ENCODE data around the gene EFCAB12. TPM values are rescaled to one million over a fixed set of nuclear protein-coding genes. Genes with fewer than 3 reads are reported as not detected.

Gene EFCAB12
- polyA plus RNA-seq, 2 of the 4 experiments (the other 2 are of a cell fraction): 0.62 to 1.1 TPM

DNA sequence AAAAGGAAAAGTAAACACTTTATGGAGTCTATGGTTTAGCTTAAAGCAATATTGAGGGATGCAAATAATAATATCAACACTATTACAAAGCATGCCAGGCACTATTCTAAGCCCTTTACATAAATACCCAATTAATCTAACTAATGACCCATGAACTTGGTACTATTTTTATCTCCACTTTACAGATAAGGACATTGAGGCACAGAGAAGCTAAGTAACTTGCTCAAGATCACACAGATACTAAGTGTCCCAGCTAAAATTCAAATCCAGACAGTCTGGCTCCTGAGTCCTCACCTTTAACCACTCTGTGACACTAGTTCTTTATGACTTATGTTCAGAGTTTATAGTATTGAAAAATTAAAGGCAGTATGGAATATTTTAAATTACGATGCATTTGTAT is 5.7 kb upstream of the EFCAB12 start (continued):
- TF ChIP-seq, protein P1, sequence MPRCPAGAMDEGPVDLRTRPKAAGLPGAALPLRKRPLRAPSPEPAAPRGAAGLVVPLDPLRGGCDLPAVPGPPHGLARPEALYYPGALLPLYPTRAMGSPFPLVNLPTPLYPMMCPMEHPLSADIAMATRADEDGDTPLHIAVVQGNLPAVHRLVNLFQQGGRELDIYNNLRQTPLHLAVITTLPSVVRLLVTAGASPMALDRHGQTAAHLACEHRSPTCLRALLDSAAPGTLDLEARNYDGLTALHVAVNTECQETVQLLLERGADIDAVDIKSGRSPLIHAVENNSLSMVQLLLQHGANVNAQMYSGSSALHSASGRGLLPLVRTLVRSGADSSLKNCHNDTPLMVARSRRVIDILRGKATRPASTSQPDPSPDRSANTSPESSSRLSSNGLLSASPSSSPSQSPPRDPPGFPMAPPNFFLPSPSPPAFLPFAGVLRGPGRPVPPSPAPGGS (IDR thresholded peaks at IDR 0.05): no peak

DNA sequence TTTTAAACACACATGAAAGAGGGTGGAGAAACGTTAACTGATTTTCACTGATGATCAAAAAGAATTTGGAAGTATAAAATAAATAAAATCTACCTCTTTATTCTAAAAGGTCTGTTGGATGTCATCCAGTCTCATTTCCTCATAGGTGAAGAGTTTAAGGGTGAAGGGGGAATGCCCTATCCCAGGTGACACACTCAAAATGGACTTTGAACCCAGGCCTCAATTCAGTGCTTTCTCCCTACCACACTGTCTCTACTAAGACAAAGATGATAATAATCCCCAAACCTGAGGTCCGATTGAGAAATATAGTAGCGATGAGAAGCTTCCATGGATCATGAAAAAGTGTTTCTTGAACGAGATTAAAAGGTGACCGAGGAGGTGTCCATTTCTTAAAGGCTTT is 5.1 kb upstream of the EFCAB12 start:
- no peak for DNase-seq (ENCODE audit: low read depth in 1 of 2, low spot score in 1 of 2)
- no peak for ATAC-seq
- 94% methylated on average over 5 of the region's 5 CpGs for WGBS (ENCODE audit: missing lambda C conversion rate)
- no peak for FAIRE-seq
- Histone ChIP-seq H3K4me2 (no peak overlapping the region), H3K9me3 (no peaks in the 10 kb centered on the region), H3K4me1 (peaks cover 29% of the 10 kb centered on the region), H3K4me3 (no peak overlapping the region), H3K27ac (no peak overlapping the region)
- no peak for TF ChIP-seq RAD21 (conservative IDR thresholded peaks at IDR 0.05 in 1 of 2, IDR thresholded peaks at IDR 0.05 in 1 of 2)
- TF ChIP-seq, protein P2, sequence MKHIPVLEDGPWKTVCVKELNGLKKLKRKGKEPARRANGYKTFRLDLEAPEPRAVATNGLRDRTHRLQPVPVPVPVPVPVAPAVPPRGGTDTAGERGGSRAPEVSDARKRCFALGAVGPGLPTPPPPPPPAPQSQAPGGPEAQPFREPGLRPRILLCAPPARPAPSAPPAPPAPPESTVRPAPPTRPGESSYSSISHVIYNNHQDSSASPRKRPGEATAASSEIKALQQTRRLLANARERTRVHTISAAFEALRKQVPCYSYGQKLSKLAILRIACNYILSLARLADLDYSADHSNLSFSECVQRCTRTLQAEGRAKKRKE (CRISPR knock-in tag; IDR thresholded peaks at IDR 0.05; ENCODE audit: low read depth): no peak
- TF ChIP-seq, protein P3, sequence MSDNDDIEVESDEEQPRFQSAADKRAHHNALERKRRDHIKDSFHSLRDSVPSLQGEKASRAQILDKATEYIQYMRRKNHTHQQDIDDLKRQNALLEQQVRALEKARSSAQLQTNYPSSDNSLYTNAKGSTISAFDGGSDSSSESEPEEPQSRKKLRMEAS (IDR thresholded peaks at IDR 0.05): no peak
- TF ChIP-seq CHD4 (IDR thresholded peaks at IDR 0.05; ENCODE audit: borderline replicate concordance): no peak
- TF ChIP-seq BHLHE40 (IDR thresholded peaks at IDR 0.05; ENCODE audit: low read depth, low read length): no peak
- TF ChIP-seq POLR2A (IDR thresholded peaks at IDR 0.05; ENCODE audit: low read length): no peak
- TF ChIP-seq, protein P4, sequence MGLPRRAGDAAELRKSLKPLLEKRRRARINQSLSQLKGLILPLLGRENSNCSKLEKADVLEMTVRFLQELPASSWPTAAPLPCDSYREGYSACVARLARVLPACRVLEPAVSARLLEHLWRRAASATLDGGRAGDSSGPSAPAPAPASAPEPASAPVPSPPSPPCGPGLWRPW (IDR thresholded peaks at IDR 0.05): no peak
- POLR2A ChIA-PET: no interaction called here
- CTCF ChIA-PET: no interaction called here

DNA sequence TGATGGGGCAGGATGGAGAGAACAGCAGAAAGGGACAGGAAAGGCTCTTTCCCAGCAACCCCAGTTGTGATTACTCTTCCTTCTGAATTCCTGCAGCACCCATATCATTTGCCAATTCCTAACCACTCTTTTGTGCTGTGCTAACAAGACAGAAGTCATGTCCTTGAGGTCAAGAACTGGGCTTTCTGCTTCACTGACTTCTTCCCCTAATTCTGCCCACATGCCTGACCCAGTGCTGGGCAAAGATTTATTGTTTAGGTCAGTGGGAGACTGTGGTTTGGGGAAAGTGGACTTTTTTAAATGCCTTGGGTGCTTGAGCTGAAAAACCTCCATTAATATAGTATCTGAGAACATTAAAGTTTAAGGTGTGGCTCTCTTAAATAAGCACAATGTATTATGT is 4.2 kb upstream of the EFCAB12 start:
- ATAC-seq (no peak), DNase-seq (ENCODE audit: low read depth in 1 of 2, low spot score in 1 of 2) (no peak), FAIRE-seq (no peak)
- TF ChIP-seq JUN (IDR thresholded peaks at IDR 0.05) (no peak), ESRRA (IDR thresholded peaks at IDR 0.05; ENCODE audit: borderline replicate concordance, low read length) (no peak), CHD2 (IDR thresholded peaks at IDR 0.05; ENCODE audit: low read length, partially characterized antibody) (no peak), HDAC2 (IDR thresholded peaks at IDR 0.05) (no peak), EP300 (IDR thresholded peaks at IDR 0.05) (no peak), RAD21 (conservative IDR thresholded peaks at IDR 0.05 in 1 of 2, IDR thresholded peaks at IDR 0.05 in 1 of 2) (no peak), TFCP2L1 (CRISPR knock-in tag; IDR thresholded peaks at IDR 0.05) (no peak), POLR2AphosphoS2 (conservative IDR thresholded peaks at IDR 0.05; ENCODE audit: low read length) (no peak), HOXB5 (CRISPR knock-in tag; IDR thresholded peaks at IDR 0.05) (no peak), NFE2L2 (conservative IDR thresholded peaks at IDR 0.05; ENCODE audit: low read length) (no peak), ZNF302 (CRISPR knock-in tag; IDR thresholded peaks at IDR 0.05) (no peak), ZFP36 (IDR thresholded peaks at IDR 0.05; ENCODE audit: borderline replicate concordance, partially characterized antibody) (no peak), MAFK (IDR thresholded peaks at IDR 0.05; ENCODE audit: partially characterized antibody) (no peak), HOXB13 (CRISPR knock-in tag; IDR thresholded peaks at IDR 0.05; ENCODE audit: low read depth) (no peak)
- TF ChIP-seq, protein P5, sequence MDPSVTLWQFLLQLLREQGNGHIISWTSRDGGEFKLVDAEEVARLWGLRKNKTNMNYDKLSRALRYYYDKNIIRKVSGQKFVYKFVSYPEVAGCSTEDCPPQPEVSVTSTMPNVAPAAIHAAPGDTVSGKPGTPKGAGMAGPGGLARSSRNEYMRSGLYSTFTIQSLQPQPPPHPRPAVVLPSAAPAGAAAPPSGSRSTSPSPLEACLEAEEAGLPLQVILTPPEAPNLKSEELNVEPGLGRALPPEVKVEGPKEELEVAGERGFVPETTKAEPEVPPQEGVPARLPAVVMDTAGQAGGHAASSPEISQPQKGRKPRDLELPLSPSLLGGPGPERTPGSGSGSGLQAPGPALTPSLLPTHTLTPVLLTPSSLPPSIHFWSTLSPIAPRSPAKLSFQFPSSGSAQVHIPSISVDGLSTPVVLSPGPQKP (IDR thresholded peaks at IDR 0.05; ENCODE audit: low read depth, low read length): no peak
- TF ChIP-seq, protein P6, sequence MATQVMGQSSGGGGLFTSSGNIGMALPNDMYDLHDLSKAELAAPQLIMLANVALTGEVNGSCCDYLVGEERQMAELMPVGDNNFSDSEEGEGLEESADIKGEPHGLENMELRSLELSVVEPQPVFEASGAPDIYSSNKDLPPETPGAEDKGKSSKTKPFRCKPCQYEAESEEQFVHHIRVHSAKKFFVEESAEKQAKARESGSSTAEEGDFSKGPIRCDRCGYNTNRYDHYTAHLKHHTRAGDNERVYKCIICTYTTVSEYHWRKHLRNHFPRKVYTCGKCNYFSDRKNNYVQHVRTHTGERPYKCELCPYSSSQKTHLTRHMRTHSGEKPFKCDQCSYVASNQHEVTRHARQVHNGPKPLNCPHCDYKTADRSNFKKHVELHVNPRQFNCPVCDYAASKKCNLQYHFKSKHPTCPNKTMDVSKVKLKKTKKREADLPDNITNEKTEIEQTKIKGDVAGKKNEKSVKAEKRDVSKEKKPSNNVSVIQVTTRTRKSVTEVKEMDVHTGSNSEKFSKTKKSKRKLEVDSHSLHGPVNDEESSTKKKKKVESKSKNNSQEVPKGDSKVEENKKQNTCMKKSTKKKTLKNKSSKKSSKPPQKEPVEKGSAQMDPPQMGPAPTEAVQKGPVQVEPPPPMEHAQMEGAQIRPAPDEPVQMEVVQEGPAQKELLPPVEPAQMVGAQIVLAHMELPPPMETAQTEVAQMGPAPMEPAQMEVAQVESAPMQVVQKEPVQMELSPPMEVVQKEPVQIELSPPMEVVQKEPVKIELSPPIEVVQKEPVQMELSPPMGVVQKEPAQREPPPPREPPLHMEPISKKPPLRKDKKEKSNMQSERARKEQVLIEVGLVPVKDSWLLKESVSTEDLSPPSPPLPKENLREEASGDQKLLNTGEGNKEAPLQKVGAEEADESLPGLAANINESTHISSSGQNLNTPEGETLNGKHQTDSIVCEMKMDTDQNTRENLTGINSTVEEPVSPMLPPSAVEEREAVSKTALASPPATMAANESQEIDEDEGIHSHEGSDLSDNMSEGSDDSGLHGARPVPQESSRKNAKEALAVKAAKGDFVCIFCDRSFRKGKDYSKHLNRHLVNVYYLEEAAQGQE (IDR thresholded peaks at IDR 0.05): no peak
- TF ChIP-seq, protein P7, sequence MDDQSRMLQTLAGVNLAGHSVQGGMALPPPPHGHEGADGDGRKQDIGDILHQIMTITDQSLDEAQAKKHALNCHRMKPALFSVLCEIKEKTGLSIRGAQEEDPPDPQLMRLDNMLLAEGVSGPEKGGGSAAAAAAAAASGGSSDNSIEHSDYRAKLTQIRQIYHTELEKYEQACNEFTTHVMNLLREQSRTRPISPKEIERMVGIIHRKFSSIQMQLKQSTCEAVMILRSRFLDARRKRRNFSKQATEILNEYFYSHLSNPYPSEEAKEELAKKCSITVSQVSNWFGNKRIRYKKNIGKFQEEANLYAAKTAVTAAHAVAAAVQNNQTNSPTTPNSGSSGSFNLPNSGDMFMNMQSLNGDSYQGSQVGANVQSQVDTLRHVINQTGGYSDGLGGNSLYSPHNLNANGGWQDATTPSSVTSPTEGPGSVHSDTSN (IDR thresholded peaks at IDR 0.05): no peak
- TF ChIP-seq, protein P8, sequence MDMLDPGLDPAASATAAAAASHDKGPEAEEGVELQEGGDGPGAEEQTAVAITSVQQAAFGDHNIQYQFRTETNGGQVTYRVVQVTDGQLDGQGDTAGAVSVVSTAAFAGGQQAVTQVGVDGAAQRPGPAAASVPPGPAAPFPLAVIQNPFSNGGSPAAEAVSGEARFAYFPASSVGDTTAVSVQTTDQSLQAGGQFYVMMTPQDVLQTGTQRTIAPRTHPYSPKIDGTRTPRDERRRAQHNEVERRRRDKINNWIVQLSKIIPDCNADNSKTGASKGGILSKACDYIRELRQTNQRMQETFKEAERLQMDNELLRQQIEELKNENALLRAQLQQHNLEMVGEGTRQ (IDR thresholded peaks at IDR 0.05): no peak
- TF ChIP-seq, protein P9, sequence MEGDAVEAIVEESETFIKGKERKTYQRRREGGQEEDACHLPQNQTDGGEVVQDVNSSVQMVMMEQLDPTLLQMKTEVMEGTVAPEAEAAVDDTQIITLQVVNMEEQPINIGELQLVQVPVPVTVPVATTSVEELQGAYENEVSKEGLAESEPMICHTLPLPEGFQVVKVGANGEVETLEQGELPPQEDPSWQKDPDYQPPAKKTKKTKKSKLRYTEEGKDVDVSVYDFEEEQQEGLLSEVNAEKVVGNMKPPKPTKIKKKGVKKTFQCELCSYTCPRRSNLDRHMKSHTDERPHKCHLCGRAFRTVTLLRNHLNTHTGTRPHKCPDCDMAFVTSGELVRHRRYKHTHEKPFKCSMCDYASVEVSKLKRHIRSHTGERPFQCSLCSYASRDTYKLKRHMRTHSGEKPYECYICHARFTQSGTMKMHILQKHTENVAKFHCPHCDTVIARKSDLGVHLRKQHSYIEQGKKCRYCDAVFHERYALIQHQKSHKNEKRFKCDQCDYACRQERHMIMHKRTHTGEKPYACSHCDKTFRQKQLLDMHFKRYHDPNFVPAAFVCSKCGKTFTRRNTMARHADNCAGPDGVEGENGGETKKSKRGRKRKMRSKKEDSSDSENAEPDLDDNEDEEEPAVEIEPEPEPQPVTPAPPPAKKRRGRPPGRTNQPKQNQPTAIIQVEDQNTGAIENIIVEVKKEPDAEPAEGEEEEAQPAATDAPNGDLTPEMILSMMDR (IDR thresholded peaks at IDR 0.05): no peak
- Histone ChIP-seq H3K4me1 (peaks cover 27% of the 10 kb centered on the region), H3K4me2 (no peak overlapping the region), H3K4me3 (no peak overlapping the region), H3K9me3 (no peaks in the 10 kb centered on the region), H3K27ac (no peak overlapping the region)
- ChIA-PET POLR2A (no interaction called here), CTCF (no interaction called here)

Measured in A549 (cell line).